Inferior parietal cortex (tissue), 1 donor: ENCODE measurements around the gene CINP.
"Not testable (repeated sequence)": the region's sequence is repeated elsewhere in the genome, so short reads cannot be mapped to it uniquely, and the experiment has no call there.

ENCODE experiments used
- DNase-seq: peaks from one replicate; pipeline ENCODE4 v3.0.0-alpha.2; 2016; ENCODE audit errors: extremely low spot score

The CINP gene

DNA sequence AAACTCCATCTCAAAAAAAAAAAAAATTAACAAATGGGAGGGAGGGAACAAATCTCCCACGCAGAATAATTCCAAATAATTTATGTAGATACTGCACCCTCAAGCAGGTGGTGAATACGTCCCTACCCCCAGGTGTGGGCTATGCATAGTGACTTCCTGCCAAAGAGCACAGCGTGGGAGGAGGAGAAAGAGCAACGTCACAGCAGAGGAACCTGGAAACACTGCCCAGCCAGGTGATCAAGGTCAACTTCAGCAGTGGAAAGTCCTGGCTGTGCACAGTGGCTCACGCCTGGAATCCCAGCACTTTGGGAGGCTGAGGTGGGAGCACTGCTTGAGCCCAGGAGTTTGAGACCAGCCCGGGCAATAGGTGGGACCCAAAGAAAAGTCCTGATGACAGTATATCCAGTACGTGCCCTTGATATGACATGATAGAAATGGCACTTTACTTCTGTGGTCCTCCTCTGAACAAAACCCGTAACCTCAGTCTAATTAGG lies 9.5 kb downstream of the CINP start:
- DNase-seq = no peak

GRCh38 chr14:102352213-102352612 lies 10.5 kb downstream of the CINP start:
- DNase-seq = no peak

DNA sequence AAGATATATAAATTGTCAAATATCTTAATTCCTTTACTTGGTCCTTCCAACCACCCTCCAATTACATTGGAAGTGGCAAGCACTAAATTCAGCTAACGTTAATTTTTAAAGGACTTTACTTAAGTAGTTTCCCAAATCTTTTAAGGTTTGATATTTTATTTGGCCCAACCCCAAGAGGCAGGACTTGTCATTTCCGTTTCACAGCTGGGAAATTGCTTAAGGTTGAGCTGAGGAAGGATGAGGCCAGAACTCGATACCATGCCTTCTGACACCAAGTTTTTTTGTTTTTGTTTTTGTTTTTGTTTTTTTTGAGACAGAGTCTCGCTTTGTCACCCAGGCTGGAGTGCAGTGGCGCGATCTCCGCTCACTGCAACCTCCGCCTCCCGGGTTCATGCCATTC lies 11.1 kb downstream of the CINP start:
- DNase-seq = not testable (repeated sequence)

DNA sequence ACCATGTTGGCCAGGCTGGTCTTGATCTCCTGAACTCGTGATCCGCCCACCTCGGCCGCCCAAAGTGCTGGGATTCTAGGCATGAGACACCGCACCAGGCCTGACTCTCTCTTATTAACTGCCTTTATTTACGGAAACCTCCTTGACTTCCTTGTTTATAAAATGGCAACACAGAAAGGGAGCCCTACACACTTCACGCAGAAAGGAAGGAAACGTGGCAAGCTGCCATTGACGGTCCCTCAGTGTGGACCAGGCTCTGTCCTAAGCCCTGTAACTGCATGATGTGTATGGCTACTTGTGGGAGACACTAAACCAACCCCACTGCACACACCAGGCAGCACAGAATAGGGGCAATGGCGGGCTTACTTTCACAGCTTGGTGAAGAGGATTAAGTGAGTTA lies 11.7 kb downstream of the CINP start:
- no peak for DNase-seq

DNA sequence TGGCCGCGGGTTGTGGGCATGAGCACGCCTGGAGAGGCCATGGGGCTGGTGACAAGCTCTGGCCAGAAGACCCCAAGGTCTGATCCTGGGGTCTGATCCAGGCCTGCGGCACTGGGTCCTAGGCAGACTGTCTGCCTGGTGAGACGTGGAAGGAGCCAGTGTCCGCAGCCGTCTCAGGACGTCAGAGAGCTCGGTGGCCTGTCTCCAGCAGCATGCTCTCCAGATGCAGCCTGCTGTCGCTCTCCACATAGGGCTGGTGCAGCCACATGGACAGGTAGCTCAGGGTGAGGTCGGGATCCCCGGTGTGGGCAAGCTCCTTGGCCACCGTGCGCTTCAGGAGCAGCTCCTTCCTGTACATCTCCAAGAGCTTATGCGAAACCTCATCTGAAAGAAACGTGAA lies 14.3 kb downstream of the CINP start:
- no peak for DNase-seq

DNA sequence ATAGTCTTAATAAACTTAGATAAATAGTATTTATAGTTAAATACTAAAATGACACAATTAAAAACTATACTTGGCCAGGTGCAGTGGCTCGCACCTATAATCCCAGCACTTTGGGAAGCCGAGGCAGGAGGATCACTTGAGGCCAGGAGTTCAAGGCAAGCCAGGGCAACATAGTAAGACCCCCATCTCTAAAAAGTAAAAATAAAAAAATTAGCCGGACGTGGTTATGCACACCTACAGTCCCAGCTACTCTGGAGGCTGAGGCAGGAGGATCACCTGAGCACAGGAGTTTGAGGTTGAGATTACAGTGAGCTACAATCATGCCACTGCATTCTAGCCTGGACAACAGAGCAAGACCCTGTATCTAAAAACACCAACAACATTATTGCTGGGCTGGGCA lies 16.0 kb downstream of the CINP start:
- no peak for DNase-seq

- no peak for DNase-seq
These were observed 17.5 kb downstream of the CINP start for GRCh38 chr14:102345232-102345631.

- peak; percentile 86 for DNase-seq
These were observed 18.2 kb downstream of the CINP start for GRCh38 chr14:102344485-102344884.

GRCh38 chr14:102344084-102344483 lies 18.6 kb downstream of the CINP start:
- no peak for DNase-seq

- no peak for DNase-seq
These were observed 20.5 kb downstream of the CINP start for GRCh38 chr14:102342238-102342637.

DNA sequence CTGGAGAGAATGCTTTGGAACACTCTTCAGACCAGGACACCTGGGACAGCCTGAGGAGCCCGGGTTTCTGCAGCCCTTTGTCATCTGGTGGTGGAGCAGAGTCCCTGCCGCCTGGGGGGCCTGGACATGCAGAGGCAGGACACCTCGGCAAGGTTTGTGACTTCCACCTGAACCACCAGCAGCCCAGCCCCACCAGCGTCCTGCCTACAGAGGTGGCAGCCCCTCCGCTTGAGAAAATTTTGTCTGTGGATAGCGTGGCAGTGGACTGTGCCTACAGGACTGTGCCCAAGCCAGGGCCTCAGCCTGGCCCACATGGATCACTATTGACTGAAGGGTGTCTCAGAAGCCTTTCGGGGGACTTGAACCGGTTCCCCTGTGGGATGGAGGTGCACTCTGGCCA lies 21.1 kb downstream of the CINP start:
- DNase-seq = no peak

GRCh38 chr14:102338724-102339123 lies 24.0 kb downstream of the CINP start:
- no peak for DNase-seq

- no peak for DNase-seq
These were observed 27.5 kb downstream of the CINP start for GRCh38 chr14:102335163-102335562.

GRCh38 chr14:102333795-102334705 lies 28.6 kb downstream of the CINP start:
- DNase-seq = no peak

GRCh38 chr14:102333390-102333789 lies 29.3 kb downstream of the CINP start:
- DNase-seq = no peak

GRCh38 chr14:102330806-102331205 lies 31.9 kb downstream of the CINP start:
- no peak for DNase-seq

DNA sequence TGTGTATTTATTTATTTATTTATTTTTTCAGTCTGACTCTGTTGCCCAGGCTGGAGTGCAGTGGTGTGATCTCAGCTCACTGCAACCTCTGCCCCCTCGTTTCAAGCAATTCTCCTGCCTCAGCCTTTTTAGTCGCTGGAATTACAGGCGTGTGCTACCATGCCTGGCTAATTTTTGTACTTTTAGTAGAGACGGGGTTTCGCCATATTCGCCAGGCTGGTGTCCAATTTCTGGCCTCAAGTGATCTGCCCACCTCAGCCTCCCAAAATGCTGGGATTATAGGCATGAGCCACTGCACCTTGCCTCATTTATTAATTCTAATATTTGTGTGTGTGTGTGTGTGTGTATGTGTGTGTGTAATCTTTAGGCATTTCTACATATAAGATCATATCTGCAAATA lies 33.3 kb downstream of the CINP start:
- not testable (repeated sequence) for DNase-seq

DNA sequence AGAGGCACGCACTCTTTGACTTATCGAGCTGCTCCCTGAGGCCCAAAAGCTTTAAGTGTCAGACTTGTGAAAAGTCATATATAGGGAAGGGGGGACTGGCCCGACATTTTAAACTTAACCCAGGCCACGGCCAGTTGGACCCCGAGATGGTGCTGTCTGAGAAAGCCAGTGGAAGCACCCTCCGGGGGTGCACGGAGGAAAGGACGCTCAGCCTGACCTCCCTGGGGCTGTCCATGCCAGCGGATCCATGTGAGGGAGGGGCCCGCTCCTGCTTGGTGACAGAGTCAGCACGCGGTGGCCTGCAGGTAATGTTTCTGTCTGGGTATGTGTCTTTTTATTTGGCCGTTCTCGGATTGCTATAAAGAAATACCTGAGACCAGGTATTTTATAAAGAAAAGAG lies 36.1 kb downstream of the CINP start:
- DNase-seq = no peak

DNA sequence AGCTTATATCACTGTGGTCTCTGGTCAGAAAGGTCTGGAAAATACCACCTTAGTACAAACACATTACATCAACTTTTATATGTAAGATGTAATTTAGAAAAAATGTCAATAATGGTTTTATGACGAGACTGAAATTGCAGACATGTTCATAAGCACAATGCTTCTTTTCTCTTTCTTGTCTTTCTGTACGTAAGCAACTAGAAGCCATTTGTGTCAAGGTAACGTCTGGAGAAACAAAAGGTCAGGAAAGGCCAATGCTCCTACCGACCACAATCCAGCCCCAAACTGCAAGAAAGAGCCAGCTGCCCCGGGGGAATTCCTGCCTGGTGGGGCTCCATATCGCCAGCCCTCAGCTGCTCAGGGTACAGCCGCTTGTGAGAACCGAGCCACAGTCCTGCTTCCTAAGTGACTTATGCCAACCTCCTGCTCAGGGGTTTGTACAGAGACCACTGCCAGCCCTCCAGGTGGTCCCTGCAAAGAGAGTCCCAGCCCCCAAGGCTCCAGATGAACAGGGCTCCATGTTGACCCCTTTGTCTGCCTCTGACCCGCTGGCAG lies 36.8 kb downstream of the CINP start:
- DNase-seq = no peak

GRCh38 chr14:102323102-102323501 lies 39.6 kb downstream of the CINP start:
- DNase-seq = peak; percentile 80

DNA sequence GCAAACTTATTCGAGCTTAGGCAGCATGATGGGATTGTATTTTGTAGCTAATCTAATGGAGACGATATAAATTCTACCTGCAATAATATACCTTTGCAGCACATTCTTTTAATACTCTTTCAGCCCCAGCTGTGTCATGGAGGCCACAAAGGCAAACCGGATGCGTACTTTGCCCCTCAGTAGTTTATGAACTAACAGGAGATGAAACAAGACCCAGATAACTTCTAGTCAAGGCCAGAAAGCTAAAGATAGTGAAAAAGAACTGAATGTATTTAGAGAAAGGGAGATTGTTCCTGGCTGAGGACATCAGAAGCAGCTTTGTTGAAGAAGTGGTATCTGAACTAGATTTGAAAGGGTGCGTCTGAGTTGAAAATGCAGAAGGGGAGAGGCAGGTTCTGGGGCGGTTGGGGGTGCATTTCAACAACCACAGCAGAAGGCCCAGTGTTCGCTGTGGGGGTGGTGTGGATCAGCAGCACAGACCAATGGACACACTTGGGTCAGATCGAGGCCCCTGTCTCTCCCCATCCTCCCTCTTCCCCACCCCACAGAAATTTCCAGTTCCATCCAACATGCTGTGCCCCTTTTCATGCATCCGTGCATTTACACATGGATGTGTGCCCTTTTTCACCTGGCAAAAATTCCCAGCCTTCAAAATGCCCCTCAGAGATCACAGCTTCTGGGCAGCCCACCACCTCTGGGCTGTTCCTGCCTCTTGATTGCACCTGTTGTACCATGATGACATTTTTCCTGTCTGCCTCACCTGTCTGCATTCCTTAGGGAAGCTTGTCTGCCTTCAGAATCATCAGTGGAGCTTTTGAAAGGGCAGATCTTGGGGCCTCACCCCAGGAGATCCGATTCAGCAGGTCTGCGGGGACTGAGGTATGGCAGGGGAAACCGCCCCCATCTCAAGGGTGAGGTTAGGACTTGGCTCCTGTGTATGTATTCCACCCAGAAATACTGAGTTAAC lies 41.0 kb downstream of the CINP start:
- DNase-seq = no peak
